Activated B cell treated with CpG ODN at 0.5 μM for 24 hours (primary cell): ENCODE results near the gene ARL6IP5. TPM values are rescaled to one million over a fixed set of nuclear protein-coding genes. Genes with fewer than 3 reads are reported as not detected.

ENCODE experiments used
- ATAC-seq: fragments of 200-7000 bp; cut with Tn5 transposase; one replicate; pipeline ENCODE4 v1.10.0; 2021; ENCODE audit warnings: low read depth, mild to moderate bottlenecking, moderate library complexity
- CTCF ChIA-PET: fragments of 350-600 bp; sonication (Branson Sonifier 250); formaldehyde crosslinking; loops from one replicate; lab custom pipeline; 2021; ENCODE audit warnings: antibody characterized with exemption; lab: Charles Lee
- POLR2A ChIA-PET: fragments of 350-600 bp; sonication (Branson Sonifier 250); formaldehyde crosslinking; loops from one replicate; lab custom pipeline; 2021; ENCODE audit warnings: antibody characterized with exemption; lab: Charles Lee
- DNase-seq: peaks from one replicate; pipeline ENCODE4 v3.0.0; 2022
- H3K27ac Mint-ChIP-seq: one replicate; pipeline ENCODE4 v1.8.0; 2020; ENCODE audit warnings: mixed read lengths
- H3K27me3 Mint-ChIP-seq: one replicate; pipeline ENCODE4 v1.8.0; 2021; ENCODE audit warnings: mixed read lengths
- H3K36me3 Mint-ChIP-seq: one replicate; pipeline ENCODE4 v1.8.0; 2021; ENCODE audit warnings: low read depth, mixed read lengths
- H3K4me1 Mint-ChIP-seq: one replicate; pipeline ENCODE4 v1.8.0; 2021; ENCODE audit warnings: mixed read lengths
- H3K4me3 Mint-ChIP-seq: one replicate; pipeline ENCODE4 v1.8.0; 2020; ENCODE audit warnings: mild to moderate bottlenecking, mixed read lengths
- H3K9me3 Mint-ChIP-seq: one replicate; pipeline ENCODE4 v1.8.0; 2020; ENCODE audit warnings: mixed read lengths
- CTCF ChIP-seq: fragments of 200-600 bp; IDR thresholded peaks from one replicate; pipeline ENCODE4 v1.8.0; 2022; ENCODE audit warnings: antibody characterized with exemption, mild to moderate bottlenecking
- intact Hi-C: fragments of 100-400 bp; cut with micrococcal nuclease; formaldehyde crosslinking; loops from one replicate; pipeline ENCODE4 v1.15.1; 2024
- total RNA-seq: library from RNA; stranded (reverse); gene quantifications from 2 replicates; pipeline ENCODE4 v1.2.3, GENCODE V29; 2022

The ARL6IP5 gene
- total RNA-seq, 1 donor from 2014 or later = 77.5 TPM

DNA sequence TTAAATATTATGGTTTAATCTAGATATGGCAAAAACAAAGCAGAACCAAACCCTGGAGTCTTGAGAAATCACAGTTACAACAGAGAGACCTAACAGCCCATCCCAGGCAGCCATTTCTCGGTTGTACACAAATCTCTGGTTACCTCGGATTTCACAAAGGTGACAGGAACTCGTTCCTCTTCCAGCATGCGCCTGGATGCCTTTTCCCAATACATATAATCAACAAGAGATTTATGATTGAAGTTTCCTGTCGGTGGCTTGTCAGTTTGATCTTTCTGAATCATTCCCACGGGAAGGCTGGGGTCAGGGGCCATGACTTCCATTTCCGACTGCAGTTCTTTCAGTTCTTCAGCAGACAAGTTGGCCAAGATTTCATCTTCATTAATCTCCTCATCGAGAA is 37.2 kb downstream of the ARL6IP5 start:
- intact Hi-C loops = loop anchor here (1.0 to 2.0 kb wide), 6 partner anchors 37 to 549 kb away; partner anchors contain the start of genes ARL6IP5 and TMF1
- Mint-ChIP-seq H3K4me1 (peaks cover 4% of the 10 kb centered on the region), H3K36me3 (no peaks in the 10 kb centered on the region), H3K27ac (no peak overlapping the region), H3K9me3 (no peaks in the 10 kb centered on the region), H3K27me3 (no peaks in the 10 kb centered on the region), H3K4me3 (no peak overlapping the region)
- TF ChIP-seq CTCF = no peak
- ChIA-PET CTCF (interaction anchor here (0.6 to 3.7 kb wide), 7 partner anchors 10 to 184 kb away, joined by 3 to 31 read pairs (median 5); partner anchors contain the start of genes ARL6IP5, EOGT and TMF1), POLR2A (interaction anchor here (1.7 kb wide), 1 partner anchor 70 kb away, joined by 4 read pairs; the partner anchor contains the start of gene TMF1)
- ATAC-seq (no peak), DNase-seq (no peak)

DNA sequence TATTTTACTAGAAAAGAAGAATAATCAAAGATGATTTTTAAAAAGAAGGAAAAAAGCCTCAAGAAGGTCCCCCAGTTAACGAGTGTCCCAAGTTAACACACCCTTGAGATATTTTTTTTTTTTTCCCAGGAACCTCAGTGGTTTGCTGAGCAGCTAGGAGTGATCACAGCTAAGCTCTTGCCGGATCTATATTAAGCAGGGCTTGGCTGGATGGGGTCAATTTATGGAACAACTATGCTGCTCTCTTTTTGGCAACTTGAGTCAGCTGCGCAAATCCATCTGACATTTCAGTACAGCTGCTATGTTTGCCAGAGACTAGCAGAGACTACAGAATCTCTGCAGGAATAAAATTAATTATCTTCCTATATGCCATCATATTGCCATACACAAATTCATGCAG is 37.7 kb downstream of the ARL6IP5 start, which contains the start of gene LMOD3:
Gene LMOD3, minus strand, starts transcription at position 193 of the 400 bp plus-strand sequence. CDS start 209 bp downstream, outside the sequence.
- intact Hi-C loops = no loop called here
- Mint-ChIP-seq H3K27me3 (no peaks in the 10 kb centered on the region), H3K36me3 (no peaks in the 10 kb centered on the region), H3K4me3 (no peak within 1 kb of the TSS), H3K4me1 (peaks cover 4% of the 10 kb centered on the region), H3K27ac (no peak within 1 kb of the TSS), H3K9me3 (no peaks in the 10 kb centered on the region)
- ChIA-PET POLR2A (no interaction called here), CTCF (interaction anchor here (0.6 to 3.7 kb wide), 3 partner anchors 39 to 184 kb away, joined by 3 to 31 read pairs (median 3); partner anchors contain the start of gene EOGT)
- DNase-seq (no peak), ATAC-seq (no peak)
- no peak for TF ChIP-seq CTCF

DNA sequence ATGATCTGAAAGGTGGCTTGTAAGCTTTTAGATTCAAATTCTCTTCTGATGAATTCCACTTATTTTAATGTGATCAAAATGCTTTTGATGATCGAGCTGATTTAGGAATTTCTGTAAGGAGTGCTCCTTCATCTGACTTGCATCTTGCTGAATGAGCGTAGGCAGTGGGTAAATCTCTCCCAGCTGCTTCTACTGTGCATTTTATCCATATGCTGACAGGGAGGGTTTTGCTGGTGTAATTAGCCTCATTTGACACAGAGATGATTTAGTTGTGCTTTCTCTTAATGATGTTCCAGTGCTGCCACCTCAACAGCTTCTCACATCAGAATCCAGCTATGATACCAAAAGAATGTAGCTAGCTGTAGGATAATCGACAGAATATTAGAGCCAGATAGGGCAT is 41.5 kb downstream of the ARL6IP5 start:
- ChIA-PET POLR2A (no interaction called here), CTCF (no interaction called here)
- intact Hi-C loops = no loop called here
- no peak for TF ChIP-seq CTCF
- DNase-seq = no peak
- Mint-ChIP-seq H3K27me3 (peaks cover 3% of the 10 kb centered on the region), H3K36me3 (no peaks in the 10 kb centered on the region), H3K9me3 (no peaks in the 10 kb centered on the region), H3K4me3 (no peak overlapping the region), H3K4me1 (no peaks in the 10 kb centered on the region), H3K27ac (no peak overlapping the region)
- no peak for ATAC-seq

- DNase-seq (no peak), ATAC-seq (no peak)
- Mint-ChIP-seq H3K27ac (no peak overlapping the region), H3K4me3 (no peak overlapping the region), H3K4me1 (no peaks in the 10 kb centered on the region), H3K27me3 (peaks cover 5% of the 10 kb centered on the region), H3K36me3 (no peaks in the 10 kb centered on the region), H3K9me3 (no peaks in the 10 kb centered on the region)
- intact Hi-C loops = no loop called here
- ChIA-PET CTCF (no interaction called here), POLR2A (no interaction called here)
- no peak for TF ChIP-seq CTCF
These were observed 42.3 kb downstream of the ARL6IP5 start for GRCh38 chr3:69126999-69127398.

GRCh38 chr3:69128509-69128908 is 43.8 kb downstream of the ARL6IP5 start:
- DNase-seq = no peak
- intact Hi-C loops = no loop called here
- no peak for TF ChIP-seq CTCF
- H3K27ac Mint-ChIP-seq = no peak overlapping the region
- H3K4me3 Mint-ChIP-seq = no peak overlapping the region
- no peaks in the 10 kb centered on the region for H3K9me3 Mint-ChIP-seq
- H3K4me1 Mint-ChIP-seq = no peaks in the 10 kb centered on the region
- POLR2A ChIA-PET = no interaction called here
- H3K36me3 Mint-ChIP-seq = no peaks in the 10 kb centered on the region
- no peak for ATAC-seq
- H3K27me3 Mint-ChIP-seq = peaks cover 9% of the 10 kb centered on the region
- CTCF ChIA-PET = no interaction called here
